ENCODE results near the gene FADS1. TPM values are rescaled to one million over a fixed set of nuclear protein-coding genes. Genes with fewer than 3 reads are reported as not detected.

The FADS1 gene
- total RNA-seq, 1 donor = 12.1 TPM

DNA sequence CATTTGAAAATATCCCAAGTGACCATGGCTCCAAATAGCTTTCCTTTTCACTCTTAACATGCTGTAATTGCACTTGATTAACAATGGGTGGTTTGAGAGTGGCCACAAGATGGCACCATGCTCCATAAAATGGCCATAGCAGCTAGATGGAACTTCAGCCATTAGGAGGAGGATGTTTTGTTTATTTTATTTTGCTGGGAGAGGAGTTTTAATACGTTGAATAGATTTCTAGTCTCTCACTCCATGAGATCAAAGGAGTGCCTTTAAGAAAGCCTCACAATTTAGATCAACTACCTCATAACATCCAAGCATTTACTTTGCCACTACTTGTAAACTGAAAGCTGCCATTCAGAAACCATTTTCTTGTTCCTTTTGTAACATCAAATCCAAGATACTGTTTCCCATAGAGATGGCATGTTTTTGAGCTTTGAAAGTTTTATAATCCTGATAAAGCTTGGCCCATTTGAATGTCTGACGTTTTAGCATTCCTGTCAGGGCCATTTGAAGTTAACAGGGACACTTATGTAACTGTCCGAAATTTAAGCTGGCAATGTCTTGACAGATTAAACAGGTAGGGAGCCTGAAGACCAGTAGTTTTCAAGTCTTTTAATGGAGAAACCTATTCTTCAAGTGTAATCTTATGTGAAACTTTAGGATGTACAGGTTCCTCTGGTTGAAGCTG is 19.4 kb downstream of the FADS1 start:
- H3K4me3 ChIP-seq (ENCODE audit: low read length) = no peak overlapping the region

DNA sequence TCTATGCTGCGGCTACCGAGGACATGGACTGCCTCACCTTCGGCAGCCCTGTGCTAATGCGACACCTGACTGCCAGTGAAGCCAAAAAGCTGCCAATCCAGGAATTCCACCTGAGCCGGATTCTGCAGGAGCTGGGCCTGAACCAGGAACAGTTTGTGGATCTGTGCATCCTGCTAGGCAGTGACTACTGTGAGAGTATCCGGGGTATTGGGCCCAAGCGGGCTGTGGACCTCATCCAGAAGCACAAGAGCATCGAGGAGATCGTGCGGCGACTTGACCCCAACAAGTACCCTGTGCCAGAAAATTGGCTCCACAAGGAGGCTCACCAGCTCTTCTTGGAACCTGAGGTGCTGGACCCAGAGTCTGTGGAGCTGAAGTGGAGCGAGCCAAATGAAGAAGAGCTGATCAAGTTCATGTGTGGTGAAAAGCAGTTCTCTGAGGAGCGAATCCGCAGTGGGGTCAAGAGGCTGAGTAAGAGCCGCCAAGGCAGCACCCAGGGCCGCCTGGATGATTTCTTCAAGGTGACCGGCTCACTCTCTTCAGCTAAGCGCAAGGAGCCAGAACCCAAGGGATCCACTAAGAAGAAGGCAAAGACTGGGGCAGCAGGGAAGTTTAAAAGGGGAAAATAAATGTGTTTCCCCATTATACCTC is 20.8 kb downstream of the FADS1 start:
- Histone ChIP-seq H3K27me3 (ENCODE audit: insufficient read depth, low read length) (no peaks in the 10 kb centered on the region), H3K9me3 (ENCODE audit: low read depth, low read length) (no peaks in the 10 kb centered on the region), H3K4me3 (ENCODE audit: low read length) (no peak overlapping the region), H3K4me1 (ENCODE audit: insufficient read depth, low read length) (peaks cover 23% of the 10 kb centered on the region)

More for the DNA sequence above, 19.4 kb downstream of the FADS1 start:
- peaks cover 12% of the 10 kb centered on the region for H3K4me1 ChIP-seq (ENCODE audit: insufficient read depth, low read length)
- H3K9me3 ChIP-seq (ENCODE audit: low read depth, low read length) = no peaks in the 10 kb centered on the region
- H3K27me3 ChIP-seq (ENCODE audit: insufficient read depth, low read length) = no peaks in the 10 kb centered on the region

DNA sequence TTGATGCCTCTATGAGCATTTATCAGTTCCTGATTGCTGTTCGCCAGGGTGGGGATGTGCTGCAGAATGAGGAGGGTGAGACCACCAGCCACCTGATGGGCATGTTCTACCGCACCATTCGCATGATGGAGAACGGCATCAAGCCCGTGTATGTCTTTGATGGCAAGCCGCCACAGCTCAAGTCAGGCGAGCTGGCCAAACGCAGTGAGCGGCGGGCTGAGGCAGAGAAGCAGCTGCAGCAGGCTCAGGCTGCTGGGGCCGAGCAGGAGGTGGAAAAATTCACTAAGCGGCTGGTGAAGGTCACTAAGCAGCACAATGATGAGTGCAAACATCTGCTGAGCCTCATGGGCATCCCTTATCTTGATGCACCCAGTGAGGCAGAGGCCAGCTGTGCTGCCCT is 21.3 kb downstream of the FADS1 start:
- H3K27me3 ChIP-seq (ENCODE audit: insufficient read depth, low read length) = no peaks in the 10 kb centered on the region
- peaks cover 23% of the 10 kb centered on the region for H3K4me1 ChIP-seq (ENCODE audit: insufficient read depth, low read length)
- H3K4me3 ChIP-seq (ENCODE audit: low read length) = no peak overlapping the region
- H3K9me3 ChIP-seq (ENCODE audit: low read depth, low read length) = no peaks in the 10 kb centered on the region

DNA sequence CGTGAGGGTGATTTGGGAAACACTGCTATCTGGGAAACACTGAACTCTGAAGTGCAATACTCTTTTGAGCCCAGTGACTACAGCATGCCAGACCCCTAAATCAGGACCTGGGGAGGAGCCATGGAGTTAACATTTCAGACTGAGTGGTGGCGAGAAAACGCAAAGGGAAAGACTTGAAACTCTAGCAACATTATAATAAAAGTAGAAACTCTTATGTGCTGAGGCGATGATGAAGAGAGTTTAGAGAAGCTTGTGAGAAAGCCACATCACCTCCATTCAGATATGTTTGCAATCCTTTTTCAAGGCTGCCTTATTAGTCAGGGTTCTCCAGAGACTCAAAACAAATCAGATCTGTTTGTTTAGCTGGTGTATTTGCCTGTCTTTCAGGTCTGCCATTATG is 22.2 kb downstream of the FADS1 start:
- H3K9me3 ChIP-seq (ENCODE audit: low read depth, low read length) = no peaks in the 10 kb centered on the region
- no peak overlapping the region for H3K4me3 ChIP-seq (ENCODE audit: low read length)
- H3K4me1 ChIP-seq (ENCODE audit: insufficient read depth, low read length) = peaks cover 23% of the 10 kb centered on the region
- no peaks in the 10 kb centered on the region for H3K27me3 ChIP-seq (ENCODE audit: insufficient read depth, low read length)

DNA sequence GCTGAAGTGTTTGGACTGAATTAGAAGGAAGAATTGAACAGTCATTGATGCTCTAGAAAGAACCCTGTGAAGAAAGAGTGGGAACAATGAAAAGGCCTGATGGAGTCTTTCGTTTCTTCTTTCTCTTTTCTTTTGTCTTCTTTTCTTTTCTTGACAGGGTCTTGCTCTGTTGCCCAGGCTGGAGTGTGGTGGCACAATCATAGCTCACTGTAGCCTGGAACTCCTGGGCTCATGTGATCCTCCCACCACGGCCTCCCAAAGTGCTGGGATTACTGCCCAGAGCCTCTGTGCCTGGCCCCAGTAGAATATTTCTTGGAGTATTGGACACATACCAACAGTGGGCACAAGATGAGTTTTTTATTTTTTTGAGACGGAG is 23.0 kb downstream of the FADS1 start:
- Histone ChIP-seq H3K27me3 (ENCODE audit: insufficient read depth, low read length) (no peaks in the 10 kb centered on the region), H3K4me1 (ENCODE audit: insufficient read depth, low read length) (peaks cover 23% of the 10 kb centered on the region), H3K4me3 (ENCODE audit: low read length) (no peak overlapping the region), H3K9me3 (ENCODE audit: low read depth, low read length) (no peaks in the 10 kb centered on the region)

DNA sequence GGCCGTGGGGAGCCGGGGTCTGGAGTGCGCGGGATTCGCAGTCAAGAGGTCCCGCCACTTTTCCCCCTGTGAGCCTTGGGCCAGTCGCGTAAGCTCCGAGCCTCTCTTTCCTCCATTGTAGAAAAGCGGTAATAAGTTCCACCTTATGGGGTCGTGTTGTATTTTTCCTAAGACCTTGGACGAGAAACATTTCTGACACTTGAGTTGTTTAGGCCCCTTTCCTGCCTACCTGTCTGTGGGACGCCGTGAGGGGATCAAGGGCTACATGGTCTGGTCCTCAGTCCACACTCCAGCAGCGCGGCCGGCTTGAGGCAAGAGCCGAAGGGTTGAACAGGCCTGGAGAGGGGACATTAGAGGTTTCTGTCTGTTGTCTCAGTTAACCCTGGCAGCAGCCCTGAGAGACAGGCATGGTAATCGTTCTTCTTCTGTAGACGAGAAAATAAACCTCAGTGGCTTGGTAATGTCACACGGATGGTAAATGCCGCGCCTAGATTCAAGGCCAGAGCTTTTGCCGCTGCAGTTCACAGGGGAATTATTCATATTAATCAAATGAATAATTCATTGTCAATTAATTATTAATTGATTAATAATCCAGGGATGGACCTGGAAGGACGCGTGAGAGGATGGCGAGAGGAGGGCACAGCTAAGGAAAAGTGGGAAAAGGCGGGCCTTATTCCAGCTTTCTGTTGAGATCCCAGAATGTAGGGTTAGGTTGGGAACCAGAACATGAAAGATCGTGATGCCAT is 23.5 kb downstream of the FADS1 start:
- Histone ChIP-seq H3K4me3 (ENCODE audit: low read length) (peak overlapping the region; percentile 65), H3K9me3 (ENCODE audit: low read depth, low read length) (no peaks in the 10 kb centered on the region), H3K27me3 (ENCODE audit: insufficient read depth, low read length) (no peaks in the 10 kb centered on the region), H3K4me1 (ENCODE audit: insufficient read depth, low read length) (peaks cover 23% of the 10 kb centered on the region)

DNA sequence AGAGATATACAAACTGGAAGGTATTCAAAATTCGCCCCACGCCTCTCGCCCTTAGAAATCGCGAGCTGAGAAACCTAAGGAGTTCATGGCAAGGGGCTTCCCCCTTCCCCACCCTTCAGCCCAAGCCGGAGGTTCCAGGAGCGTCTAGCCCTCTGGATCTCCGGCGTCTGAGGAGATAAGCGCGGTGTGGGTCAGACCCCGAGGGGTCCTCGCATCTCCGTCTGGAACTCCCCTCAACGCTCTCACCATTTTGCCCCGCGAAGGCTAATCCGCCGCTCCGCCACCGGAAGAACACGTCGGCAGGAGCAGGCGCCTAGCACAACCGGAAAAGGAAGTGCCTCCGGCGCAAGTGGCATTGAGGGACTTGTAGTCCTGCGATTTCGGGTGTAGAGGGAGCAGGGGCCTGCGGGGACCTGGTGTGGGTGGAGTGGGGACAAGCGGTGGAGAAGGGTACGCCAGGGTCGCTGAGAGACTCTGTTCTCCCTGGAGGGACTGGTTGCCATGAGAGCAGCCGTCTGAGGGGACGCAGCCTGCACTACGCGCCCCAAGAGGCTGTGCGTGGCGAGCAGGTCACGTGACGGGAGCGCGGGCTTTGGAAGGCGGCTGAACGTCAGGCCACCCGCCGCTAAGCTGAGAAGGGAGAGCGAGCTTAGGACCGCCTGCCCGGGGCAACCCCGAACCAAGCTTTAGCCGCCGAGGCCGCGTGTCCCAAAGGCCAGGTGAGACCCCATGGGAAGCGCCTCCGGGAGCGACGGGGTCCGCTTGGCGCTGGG is 24.3 kb downstream of the FADS1 start, which contains the start of the genes FEN1 and TMEM258:
Gene FEN1, plus strand, starts transcription at position 602 of the 773 bp plus-strand sequence. CDS start 2,451 bp downstream, outside the sequence.
Gene TMEM258, minus strand, starts transcription at position 290 of the 773 bp plus-strand sequence. Its CDS starts 41 bp downstream, at position 249.
- H3K27me3 ChIP-seq (ENCODE audit: insufficient read depth, low read length) = no peaks in the 10 kb centered on the region
- peak within 1 kb of the TSS; percentile 65 for H3K4me3 ChIP-seq (ENCODE audit: low read length)
- H3K4me1 ChIP-seq (ENCODE audit: insufficient read depth, low read length) = peaks cover 23% of the 10 kb centered on the region
- no peaks in the 10 kb centered on the region for H3K9me3 ChIP-seq (ENCODE audit: low read depth, low read length)

DNA sequence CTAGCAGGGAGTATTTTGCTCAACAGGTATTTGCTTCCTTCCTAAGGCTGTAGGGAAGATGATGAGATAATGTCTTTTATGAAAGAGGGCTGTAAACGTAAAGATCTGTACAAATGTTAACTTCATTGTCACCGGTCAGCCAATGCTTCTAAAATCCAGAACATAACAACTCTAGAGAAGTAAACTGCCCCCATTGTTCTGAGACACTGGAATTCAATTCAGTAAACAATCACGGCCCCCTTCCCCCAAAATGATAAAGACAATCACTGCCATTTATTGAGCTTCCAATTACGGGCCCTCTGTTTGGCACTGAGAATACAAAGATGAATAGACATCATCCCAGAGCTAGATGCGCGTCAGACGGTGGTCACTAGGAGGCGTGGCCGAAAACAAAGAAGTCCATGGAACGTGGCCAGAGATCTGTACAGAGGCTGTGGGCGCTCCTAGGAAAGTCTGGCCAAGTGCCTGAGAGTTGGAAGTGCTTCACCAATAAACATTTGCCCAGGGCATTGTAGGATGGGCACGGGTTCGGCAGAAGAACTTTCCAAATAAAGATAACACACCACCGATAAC is 25.0 kb downstream of the FADS1 start:
- peaks cover 23% of the 10 kb centered on the region for H3K4me1 ChIP-seq (ENCODE audit: insufficient read depth, low read length)
- H3K9me3 ChIP-seq (ENCODE audit: low read depth, low read length) = no peaks in the 10 kb centered on the region
- no peaks in the 10 kb centered on the region for H3K27me3 ChIP-seq (ENCODE audit: insufficient read depth, low read length)
- peak overlapping the region; percentile 65 for H3K4me3 ChIP-seq (ENCODE audit: low read length)

DNA sequence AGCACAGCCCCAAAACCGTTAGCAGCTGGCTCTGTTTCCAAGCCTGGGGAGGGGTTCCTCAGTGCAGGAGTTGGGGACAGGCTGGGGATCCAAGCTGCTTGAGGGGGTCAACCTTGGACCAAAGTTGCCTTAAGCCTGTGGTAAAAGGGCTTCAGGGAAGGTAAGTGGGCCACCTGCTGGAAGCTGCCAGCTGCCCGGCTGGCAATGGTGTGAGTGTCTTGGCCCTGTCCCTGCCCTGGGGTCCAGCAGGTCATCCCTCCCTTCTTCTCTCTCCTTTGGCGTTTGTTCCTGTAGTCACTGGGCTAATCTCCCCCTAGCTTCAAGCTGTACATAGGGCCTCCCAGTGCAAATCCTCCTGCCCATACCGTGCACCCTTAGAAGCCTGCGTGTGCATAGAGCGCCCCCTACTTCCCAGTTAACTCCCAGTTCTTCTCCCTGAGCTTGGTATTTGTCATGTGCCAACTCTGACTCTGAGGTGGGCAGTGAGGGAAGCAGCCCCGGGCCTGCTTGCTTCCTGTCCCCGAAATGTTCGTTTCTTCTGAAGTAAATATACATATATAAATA is 28.8 kb downstream of the FADS1 start:
- H3K9me3 ChIP-seq (ENCODE audit: low read depth, low read length) = no peaks in the 10 kb centered on the region
- peaks cover 13% of the 10 kb centered on the region for H3K4me1 ChIP-seq (ENCODE audit: insufficient read depth, low read length)
- no peaks in the 10 kb centered on the region for H3K27me3 ChIP-seq (ENCODE audit: insufficient read depth, low read length)
- H3K4me3 ChIP-seq (ENCODE audit: low read length) = no peak overlapping the region

DNA sequence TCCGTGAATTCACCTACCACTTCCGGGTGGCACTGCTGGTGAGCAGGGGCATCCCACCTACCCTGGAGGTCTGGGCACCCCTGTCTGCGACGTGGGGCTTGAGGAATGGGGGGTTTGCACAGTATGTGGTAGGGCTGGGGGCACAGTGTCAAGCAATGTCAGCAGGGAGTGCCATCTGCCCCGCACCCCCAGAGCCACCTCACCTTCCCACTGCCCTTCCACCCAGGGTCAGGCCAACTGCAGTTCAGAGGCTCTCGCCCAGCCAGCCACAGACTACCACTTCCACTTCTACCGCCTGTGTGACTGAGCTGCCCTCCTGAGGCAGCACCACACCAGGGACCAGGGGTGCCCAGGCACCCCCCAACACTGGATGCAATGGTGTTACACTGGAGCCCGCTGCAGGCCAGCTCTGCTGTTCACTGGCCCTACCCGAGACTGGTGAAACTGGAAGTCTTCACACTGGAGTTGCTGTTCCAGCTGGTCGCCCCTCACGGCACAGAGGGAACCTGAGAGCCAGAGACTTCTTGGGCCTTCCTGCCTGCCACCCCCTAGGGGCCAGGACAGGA is 30.9 kb downstream of the FADS1 start:
- Histone ChIP-seq H3K4me1 (ENCODE audit: insufficient read depth, low read length) (no peaks in the 10 kb centered on the region), H3K9me3 (ENCODE audit: low read depth, low read length) (no peaks in the 10 kb centered on the region), H3K4me3 (ENCODE audit: low read length) (no peak overlapping the region), H3K27me3 (ENCODE audit: insufficient read depth, low read length) (no peaks in the 10 kb centered on the region)

DNA sequence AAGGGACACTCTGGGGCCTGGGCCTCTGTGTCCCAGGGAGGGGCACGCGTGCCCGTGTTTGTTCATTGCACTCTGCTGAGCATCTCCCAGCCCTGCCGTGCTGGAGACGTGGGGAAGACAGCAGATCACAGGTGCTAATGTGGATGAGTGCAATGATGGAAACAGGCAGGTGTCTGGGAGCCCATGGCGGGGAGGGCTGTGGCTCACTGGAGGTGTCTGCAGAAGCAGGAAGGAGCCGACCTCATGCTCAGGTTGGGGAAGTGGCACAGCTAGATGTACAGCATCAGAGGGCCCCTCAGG is 32.3 kb downstream of the FADS1 start:
- H3K4me3 ChIP-seq (ENCODE audit: low read length) = no peak overlapping the region

DNA sequence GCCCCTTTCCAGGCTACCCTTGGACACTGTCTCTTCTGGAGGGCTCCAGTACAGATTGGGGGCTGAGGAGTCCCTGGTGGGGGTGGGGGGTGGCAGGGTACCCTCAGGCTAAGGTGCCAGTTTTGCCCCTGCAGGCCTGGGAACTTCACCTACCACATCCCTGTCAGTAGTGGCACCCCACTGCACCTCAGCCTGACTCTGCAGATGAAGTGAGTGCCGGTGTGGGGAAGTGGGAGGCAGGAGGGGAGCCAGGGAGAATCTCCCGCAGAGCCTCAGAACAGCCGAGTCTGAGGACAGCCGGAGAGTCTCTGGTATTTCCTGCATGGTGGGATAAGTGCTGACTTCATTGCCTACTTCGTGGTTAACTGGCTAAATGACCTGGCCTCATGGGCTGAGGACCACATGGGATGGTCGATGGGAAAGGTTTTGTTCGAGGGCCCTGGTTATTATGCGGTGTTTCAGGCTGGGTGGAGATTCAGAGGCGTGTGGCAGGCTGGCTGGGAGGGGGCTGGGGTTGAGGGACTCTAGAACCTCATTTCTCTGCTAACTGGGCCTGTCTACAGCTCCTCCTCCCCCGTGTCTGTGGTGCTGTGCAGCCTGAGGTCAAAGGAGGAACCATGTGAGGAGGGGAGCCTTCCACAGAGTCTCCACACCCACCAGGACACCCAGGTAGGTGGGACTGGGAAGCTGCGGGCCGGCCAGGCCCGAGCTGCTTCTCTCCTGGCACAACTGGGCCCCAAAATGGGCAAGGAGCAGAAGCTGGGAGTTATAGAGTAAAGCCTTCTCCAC is 32.9 kb downstream of the FADS1 start:
- H3K27me3 ChIP-seq (ENCODE audit: insufficient read depth, low read length) = no peaks in the 10 kb centered on the region

More for the DNA sequence above, 32.3 kb downstream of the FADS1 start:
- Histone ChIP-seq H3K9me3 (ENCODE audit: low read depth, low read length) (no peaks in the 10 kb centered on the region), H3K4me1 (ENCODE audit: insufficient read depth, low read length) (no peaks in the 10 kb centered on the region), H3K27me3 (ENCODE audit: insufficient read depth, low read length) (no peaks in the 10 kb centered on the region)

DNA sequence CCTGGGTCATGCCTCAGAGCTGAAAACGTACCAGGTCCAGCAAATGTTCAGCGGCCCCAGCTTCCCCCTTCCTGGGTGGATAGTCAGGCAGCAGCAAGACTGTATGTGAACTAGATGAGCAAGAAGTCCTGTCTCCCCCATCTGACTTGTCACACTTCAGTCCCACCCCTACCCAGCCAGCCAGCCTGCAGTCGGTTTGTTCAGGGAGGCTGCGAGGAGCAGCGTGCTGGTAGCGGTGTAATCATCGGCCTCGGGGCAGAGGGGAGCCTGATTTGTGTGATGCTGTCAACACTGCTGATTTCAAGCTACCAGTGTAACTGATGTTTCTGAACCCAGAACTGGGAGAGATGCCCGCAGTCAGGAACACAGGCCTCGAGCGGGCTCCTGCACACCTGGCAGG is 34.0 kb downstream of the FADS1 start:
- H3K4me1 ChIP-seq (ENCODE audit: insufficient read depth, low read length) = peaks cover 2% of the 10 kb centered on the region
- no peaks in the 10 kb centered on the region for H3K9me3 ChIP-seq (ENCODE audit: low read depth, low read length)
- H3K27me3 ChIP-seq (ENCODE audit: insufficient read depth, low read length) = no peaks in the 10 kb centered on the region
- no peak overlapping the region for H3K4me3 ChIP-seq (ENCODE audit: low read length)

More for the DNA sequence above, 32.9 kb downstream of the FADS1 start:
- H3K4me1 ChIP-seq (ENCODE audit: insufficient read depth, low read length) = no peaks in the 10 kb centered on the region
- H3K9me3 ChIP-seq (ENCODE audit: low read depth, low read length) = no peaks in the 10 kb centered on the region
- H3K4me3 ChIP-seq (ENCODE audit: low read length) = no peak overlapping the region
